Calu3 (cell line): ENCODE results near the gene BTF3L4. TPM values are rescaled to one million over a fixed set of nuclear protein-coding genes. Genes with fewer than 3 reads are reported as not detected.
A peak's percentile ranks its signal among the peaks of the same experiment; 100 is the strongest.

Experiments used
- BruUV-seq: library from RNA; stranded (reverse); fragments of 400-500 nt; replicated peaks from 2 replicates; lab custom pipeline; 2021; lab: Mats Ljungman, UMichigan
- CTCF ChIA-PET: fragments of 300-600 bp; sonication (Branson Sonifier 250); formaldehyde crosslinking; loops from one replicate; lab custom pipeline; 2022; ENCODE audit warnings: antibody characterized with exemption; lab: Charles Lee
- DNase-seq: peaks from one replicate; pipeline ENCODE4 v3.0.0; 2022
- H3K27ac Mint-ChIP-seq: one replicate; pipeline ENCODE4 v1.8.0; 2022; ENCODE audit warnings: mixed read lengths; ENCODE audit not compliant: unreplicated experiment
- H3K27me3 Mint-ChIP-seq: one replicate; pipeline ENCODE4 v1.8.0; 2022; ENCODE audit warnings: mixed read lengths; ENCODE audit not compliant: unreplicated experiment
- H3K36me3 Mint-ChIP-seq: one replicate; pipeline ENCODE4 v1.8.0; 2022; ENCODE audit warnings: mild to moderate bottlenecking, moderate library complexity, mixed read lengths; ENCODE audit not compliant: insufficient read depth, unreplicated experiment
- H3K4me1 Mint-ChIP-seq: one replicate; pipeline ENCODE4 v1.8.0; 2022; ENCODE audit warnings: mild to moderate bottlenecking, low read depth, mixed read lengths; ENCODE audit not compliant: unreplicated experiment
- H3K4me3 Mint-ChIP-seq: one replicate; pipeline ENCODE4 v1.8.0; 2022; ENCODE audit warnings: mild to moderate bottlenecking, low read depth, moderate library complexity, mixed read lengths; ENCODE audit not compliant: unreplicated experiment
- H3K9me3 Mint-ChIP-seq: one replicate; pipeline ENCODE4 v1.8.0; 2022; ENCODE audit warnings: low read depth, mixed read lengths; ENCODE audit not compliant: unreplicated experiment
- CTCF ChIP-seq: fragments of 200-600 bp; IDR thresholded peaks from one replicate; pipeline ENCODE4 v1.8.0; 2022; ENCODE audit warnings: antibody characterized with exemption; ENCODE audit not compliant: unreplicated experiment
- intact Hi-C: fragments of 100-400 bp; cut with micrococcal nuclease; formaldehyde crosslinking; loops from one replicate; pipeline ENCODE4 v1.10.0; 2022; ENCODE audit not compliant: unreplicated experiment
- total RNA-seq: library from RNA; stranded (reverse); gene quantifications from 2 replicates; pipeline ENCODE4 v1.2.3, GENCODE V29; 2022

Gene BTF3L4
- total RNA-seq, 1 experiment from 2014 or later: 70.4 TPM

GRCh38 chr1:52127181-52128180 lies 71.4 kb downstream of the BTF3L4 start:
- peaks cover 58% of the 10 kb centered on the region for H3K27me3 Mint-ChIP-seq
- H3K36me3 Mint-ChIP-seq: no peaks in the 10 kb centered on the region
- TF ChIP-seq CTCF: peak; percentile 51
- CTCF ChIA-PET: interaction anchor here (0.9 to 1.1 kb wide), 5 partner anchors 169 to 277 kb away, joined by 3 read pairs; partner anchors contain the start of genes CC2D1B, ORC1 and PRPF38A
- H3K9me3 Mint-ChIP-seq: no peaks in the 10 kb centered on the region
- no peak overlapping the region for H3K27ac Mint-ChIP-seq
- no peaks in the 10 kb centered on the region for H3K4me1 Mint-ChIP-seq
- peak; percentile 47 for DNase-seq
- H3K4me3 Mint-ChIP-seq: no peak overlapping the region
- intact Hi-C loops: loop anchor here (1.0 to 10.0 kb wide), 2 partner anchors 169 to 547 kb away; no protein-coding TSS in a partner anchor
- no TSS peak for BruUV-seq

- BruUV-seq: no TSS peak
- Mint-ChIP-seq H3K27ac (no peak overlapping the region), H3K27me3 (no peaks in the 10 kb centered on the region), H3K4me3 (no peak overlapping the region), H3K4me1 (peaks cover 18% of the 10 kb centered on the region), H3K36me3 (peaks cover 20% of the 10 kb centered on the region), H3K9me3 (no peaks in the 10 kb centered on the region)
- intact Hi-C loops: loop anchor here (5.0 kb wide), 1 partner anchor 227 kb away; the partner anchor contains the start of gene CC2D1B
- CTCF ChIA-PET: no interaction called here
- no peak for DNase-seq
- no peak for TF ChIP-seq CTCF
Observed at GRCh38 chr1:52139817-52140540, 83.9 kb downstream of the BTF3L4 start.

Other genes with a start within 250 kb of the BTF3L4 start
- 153 and 176 TPM in 2 replicates for gene NRDC, start 177.6 kb upstream of the BTF3L4 start, total RNA-seq
- 0.31 and 0.49 TPM in 2 replicates for gene RAB3B, start 65.6 kb upstream of the BTF3L4 start, total RNA-seq
- 9.1 and 11.8 TPM in 2 replicates for gene KTI12, start 22.5 kb upstream of the BTF3L4 start, total RNA-seq
- 51.6 and 68.9 TPM in 2 replicates for gene TXNDC12, start 1.1 kb upstream of the BTF3L4 start, total RNA-seq
- gene ZFYVE9, start 85.8 kb downstream of the BTF3L4 start, total RNA-seq: 9.0 and 13.6 TPM in 2 replicates